Fibroblast of the aortic adventitia (primary cell): Measurements from ENCODE around the gene SDCCAG8. TPM values are rescaled to one million over a fixed set of nuclear protein-coding genes. Genes with fewer than 3 reads are reported as not detected.
A peak's percentile ranks its signal among the peaks of the same experiment; 100 is the strongest.

Experiments
- DNase-seq: peaks from one replicate; pipeline ENCODE4 v3.0.0-alpha.2; 2010; ENCODE audit warnings: low read depth
- H3K4me3 ChIP-seq: 2 replicates; pipeline ENCODE4 v1.5.1; 2011; ENCODE audit warnings: low read depth, mild to moderate bottlenecking, control low read depth, low read length, moderate library complexity
- total RNA-seq: library from RNA; depleted of rRNA; stranded (reverse); fragments of >200 nt; gene quantifications from 2 replicates; pipeline ENCODE4 v1.2.3, GENCODE V29; 2012; ENCODE audit warnings: low replicate concordance
- TF ChIP-seq, protein P1 (sequence below): IDR thresholded peaks from 2 replicates; pipeline ENCODE4 v1.5.1; 2011; ENCODE audit warnings: mild to moderate bottlenecking, low read length, control low read depth, inconsistent platforms; ENCODE audit not compliant: insufficient read depth

SDCCAG8 gene
- total RNA-seq, 1 donor = 69.2 TPM

DNA sequence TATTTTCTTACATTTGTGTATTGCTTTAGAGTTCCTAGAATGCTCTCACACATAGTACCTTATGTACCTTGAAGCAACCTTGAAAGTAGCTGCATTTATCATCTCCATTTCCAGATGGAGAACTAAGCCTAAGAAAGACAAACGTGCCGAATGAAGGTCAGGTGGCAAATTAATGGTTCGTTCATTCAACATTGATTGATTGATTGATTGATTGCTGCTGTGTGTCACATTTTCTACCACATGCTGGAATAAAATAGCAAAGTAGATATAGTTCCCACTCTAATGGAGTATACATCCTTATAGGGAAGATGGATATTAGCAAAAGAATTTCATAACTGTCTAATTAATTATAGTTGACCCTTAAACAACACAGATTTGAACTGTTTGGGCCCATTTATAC, 172.2 kb downstream of the SDCCAG8 start:
- TF ChIP-seq, protein P1, sequence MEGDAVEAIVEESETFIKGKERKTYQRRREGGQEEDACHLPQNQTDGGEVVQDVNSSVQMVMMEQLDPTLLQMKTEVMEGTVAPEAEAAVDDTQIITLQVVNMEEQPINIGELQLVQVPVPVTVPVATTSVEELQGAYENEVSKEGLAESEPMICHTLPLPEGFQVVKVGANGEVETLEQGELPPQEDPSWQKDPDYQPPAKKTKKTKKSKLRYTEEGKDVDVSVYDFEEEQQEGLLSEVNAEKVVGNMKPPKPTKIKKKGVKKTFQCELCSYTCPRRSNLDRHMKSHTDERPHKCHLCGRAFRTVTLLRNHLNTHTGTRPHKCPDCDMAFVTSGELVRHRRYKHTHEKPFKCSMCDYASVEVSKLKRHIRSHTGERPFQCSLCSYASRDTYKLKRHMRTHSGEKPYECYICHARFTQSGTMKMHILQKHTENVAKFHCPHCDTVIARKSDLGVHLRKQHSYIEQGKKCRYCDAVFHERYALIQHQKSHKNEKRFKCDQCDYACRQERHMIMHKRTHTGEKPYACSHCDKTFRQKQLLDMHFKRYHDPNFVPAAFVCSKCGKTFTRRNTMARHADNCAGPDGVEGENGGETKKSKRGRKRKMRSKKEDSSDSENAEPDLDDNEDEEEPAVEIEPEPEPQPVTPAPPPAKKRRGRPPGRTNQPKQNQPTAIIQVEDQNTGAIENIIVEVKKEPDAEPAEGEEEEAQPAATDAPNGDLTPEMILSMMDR = no peak
- no peak overlapping the region for H3K4me3 ChIP-seq
- no peak for DNase-seq

DNA sequence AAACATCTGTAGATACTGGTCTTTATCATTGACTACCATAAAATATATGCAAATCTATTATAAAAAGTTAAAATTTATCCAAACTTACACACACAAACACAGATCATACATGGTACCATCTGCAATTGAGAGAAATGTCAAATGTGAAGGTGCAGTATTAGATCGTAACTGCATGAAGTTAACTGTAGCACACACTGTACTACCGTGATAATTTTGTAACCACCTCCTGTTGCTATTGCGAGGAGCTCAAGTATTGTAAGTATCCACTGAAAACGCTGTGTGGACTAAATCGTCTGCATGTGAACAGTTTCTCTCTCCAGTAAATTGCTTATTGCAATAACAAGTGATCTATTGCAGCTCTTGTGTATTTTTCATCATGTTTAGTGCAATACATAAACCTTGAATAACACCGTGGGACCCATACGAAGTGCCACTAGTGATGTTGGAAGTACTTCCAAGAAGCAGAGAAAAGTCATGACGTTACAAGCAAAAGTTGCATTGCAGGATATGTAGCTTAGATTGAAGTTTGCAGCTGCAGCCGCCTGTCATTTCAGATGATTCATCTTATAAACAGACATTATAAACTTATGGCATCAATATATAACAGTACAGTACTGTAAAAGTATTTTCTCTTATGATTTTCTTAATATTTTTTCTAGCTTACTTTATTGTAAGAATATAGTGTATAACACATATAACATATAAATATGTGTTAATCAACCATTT, 172.9 kb downstream of the SDCCAG8 start:
- no peak overlapping the region for H3K4me3 ChIP-seq
- no peak for DNase-seq

DNA sequence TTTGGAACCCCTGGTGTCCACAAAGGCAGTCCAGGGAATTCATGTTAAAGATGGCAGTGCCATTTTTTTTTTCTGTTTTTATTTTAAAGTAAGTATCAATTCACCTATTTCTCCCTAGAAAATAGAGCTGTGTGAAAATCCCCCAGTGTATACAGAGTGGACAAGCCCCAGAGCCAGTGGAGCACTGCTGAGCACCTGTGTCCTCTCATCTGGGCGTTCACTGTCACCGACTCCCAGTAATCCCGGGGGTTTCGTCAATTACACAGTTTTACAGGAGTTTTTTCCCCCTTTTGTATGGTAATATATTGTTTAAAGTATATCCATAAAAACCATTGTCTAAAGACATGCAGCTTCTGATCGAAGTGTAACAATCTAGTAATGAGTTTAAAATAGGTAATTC, 175.8 kb downstream of the SDCCAG8 start:
- no peak overlapping the region for H3K4me3 ChIP-seq
- no peak for DNase-seq
- TF ChIP-seq, protein P1 = no peak

More for the DNA sequence above, 172.9 kb downstream of the SDCCAG8 start:
- TF ChIP-seq, protein P1 = no peak

DNA sequence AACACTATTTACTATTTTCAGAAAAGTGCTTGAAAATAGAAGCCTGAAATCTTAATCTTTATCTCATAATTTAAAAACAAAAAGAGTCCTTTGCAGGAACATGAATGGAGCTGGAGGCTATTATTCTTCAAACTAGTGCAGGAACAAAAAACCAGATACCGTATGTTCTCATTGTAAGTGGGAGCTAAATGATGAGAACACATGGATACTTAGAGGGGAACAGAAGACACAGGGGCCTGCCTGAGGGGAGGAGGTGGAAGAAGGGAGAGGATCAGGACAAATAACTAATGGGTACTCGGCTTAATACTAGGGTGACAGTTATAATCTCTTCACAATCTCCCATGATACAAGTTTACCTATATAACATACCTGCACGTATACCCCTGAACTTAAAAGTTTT, 176.3 kb downstream of the SDCCAG8 start:
- H3K4me3 ChIP-seq = no peak overlapping the region
- TF ChIP-seq, protein P1 = no peak
- DNase-seq = no peak

DNA sequence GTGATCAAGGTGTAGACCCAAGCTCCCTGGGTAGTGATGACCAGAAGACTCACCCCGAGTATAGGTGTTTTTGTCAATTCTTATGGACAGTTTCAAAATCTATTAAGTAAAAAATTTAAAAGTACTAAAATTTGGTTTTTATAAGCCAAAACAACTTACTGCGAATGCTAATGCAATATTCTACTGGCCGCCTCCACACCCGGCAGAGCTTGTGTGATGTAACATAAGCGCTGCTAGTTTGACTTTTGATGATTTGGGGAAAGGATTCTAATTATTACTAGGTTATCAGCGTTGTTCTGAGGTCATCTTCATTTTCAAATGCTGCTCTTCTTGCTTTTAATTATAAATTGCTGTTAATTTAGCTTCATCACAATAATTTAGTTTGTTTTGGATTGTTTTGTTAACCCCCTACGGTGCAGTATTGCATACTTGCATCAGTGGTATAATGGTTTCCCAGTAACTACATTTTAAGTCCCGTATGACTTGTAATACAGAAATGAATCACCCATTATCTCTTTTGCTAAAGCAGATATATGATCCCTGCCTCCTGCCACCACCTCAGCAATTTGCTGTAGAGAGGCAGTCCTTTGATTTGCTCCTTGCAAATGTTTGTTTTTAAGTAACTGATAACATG, 178.0 kb downstream of the SDCCAG8 start:
- no peak overlapping the region for H3K4me3 ChIP-seq
- peak; percentile 16 for DNase-seq
- TF ChIP-seq, protein P1 = no peak

DNA sequence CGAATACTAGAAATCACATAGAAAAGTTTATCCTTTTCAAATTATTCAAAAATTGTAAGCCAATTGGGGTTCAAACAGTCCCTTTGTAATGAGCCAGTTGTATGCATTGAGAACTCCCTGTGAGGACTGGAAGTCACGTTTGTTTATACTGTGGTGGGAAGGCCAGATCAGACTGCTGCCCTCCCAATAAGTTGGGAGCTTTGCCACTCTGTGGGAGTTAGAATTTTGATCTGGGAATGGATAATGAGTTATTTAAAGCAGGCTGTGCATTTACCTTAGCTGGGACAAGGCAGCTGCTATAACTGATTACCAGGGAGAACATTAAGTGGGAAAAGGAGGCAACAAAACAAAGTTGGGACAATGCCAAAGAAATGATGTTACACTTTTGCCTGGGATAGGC, 178.8 kb downstream of the SDCCAG8 start:
- no peak for DNase-seq

More for the DNA sequence above, 178.8 kb downstream of the SDCCAG8 start:
- no peak overlapping the region for H3K4me3 ChIP-seq
- TF ChIP-seq, protein P1 = no peak
